ENCODE measurements around the gene NOS3.

DNA sequence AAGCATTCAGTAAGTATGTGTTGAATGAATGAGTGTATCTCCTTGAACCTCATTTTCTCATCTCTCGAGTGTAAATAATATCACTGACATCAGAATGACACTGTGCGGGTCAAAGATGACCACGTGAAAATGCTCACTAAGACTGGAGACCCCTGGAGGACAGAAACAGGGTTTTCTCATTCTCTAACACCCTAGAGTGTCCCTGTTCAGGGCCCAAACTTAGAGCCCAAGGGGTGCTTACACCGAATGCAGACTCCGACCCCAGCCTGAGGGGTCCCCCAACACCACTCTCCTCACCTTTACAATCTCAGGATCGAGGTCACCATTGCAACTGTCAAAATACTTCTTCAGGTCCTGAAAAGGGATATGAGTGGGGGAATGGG, 65.5 kb downstream of the NOS3 start:
- TF ChIP-seq EZH2phosphoT487 (IDR thresholded peaks at IDR 0.05; ENCODE audit: unreplicated experiment) (no peak), ZNF114 (CRISPR knock-in tag; IDR thresholded peaks at IDR 0.05) (no peak), POLR2AphosphoS5 (IDR thresholded peaks at IDR 0.05; ENCODE audit: low read depth) (no peak), EZH2 (IDR thresholded peaks at IDR 0.05; ENCODE audit: low read depth, unreplicated experiment) (no peak), CREB1 (CRISPR knock-in tag; IDR thresholded peaks at IDR 0.05; ENCODE audit: low read depth) (no peak), ETS1 (IDR thresholded peaks at IDR 0.05) (no peak), JUNB (IDR thresholded peaks at IDR 0.05; ENCODE audit: unreplicated experiment) (no peak), ZNF331 (CRISPR knock-in tag; IDR thresholded peaks at IDR 0.05; ENCODE audit: low read depth) (no peak), NANOG (IDR thresholded peaks at IDR 0.05; ENCODE audit: borderline replicate concordance) (no peak), ZNF462 (CRISPR knock-in tag; IDR thresholded peaks at IDR 0.05) (no peak)
- TF ChIP-seq, protein P1, sequence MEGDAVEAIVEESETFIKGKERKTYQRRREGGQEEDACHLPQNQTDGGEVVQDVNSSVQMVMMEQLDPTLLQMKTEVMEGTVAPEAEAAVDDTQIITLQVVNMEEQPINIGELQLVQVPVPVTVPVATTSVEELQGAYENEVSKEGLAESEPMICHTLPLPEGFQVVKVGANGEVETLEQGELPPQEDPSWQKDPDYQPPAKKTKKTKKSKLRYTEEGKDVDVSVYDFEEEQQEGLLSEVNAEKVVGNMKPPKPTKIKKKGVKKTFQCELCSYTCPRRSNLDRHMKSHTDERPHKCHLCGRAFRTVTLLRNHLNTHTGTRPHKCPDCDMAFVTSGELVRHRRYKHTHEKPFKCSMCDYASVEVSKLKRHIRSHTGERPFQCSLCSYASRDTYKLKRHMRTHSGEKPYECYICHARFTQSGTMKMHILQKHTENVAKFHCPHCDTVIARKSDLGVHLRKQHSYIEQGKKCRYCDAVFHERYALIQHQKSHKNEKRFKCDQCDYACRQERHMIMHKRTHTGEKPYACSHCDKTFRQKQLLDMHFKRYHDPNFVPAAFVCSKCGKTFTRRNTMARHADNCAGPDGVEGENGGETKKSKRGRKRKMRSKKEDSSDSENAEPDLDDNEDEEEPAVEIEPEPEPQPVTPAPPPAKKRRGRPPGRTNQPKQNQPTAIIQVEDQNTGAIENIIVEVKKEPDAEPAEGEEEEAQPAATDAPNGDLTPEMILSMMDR (conservative IDR thresholded peaks at IDR 0.05; ENCODE audit: low read depth in 2 of 2) = 0 out of 4 replicates have a peak, but pooled peaks of 1 of the 2 experiments have one; percentile 7
- TF ChIP-seq, protein P2, sequence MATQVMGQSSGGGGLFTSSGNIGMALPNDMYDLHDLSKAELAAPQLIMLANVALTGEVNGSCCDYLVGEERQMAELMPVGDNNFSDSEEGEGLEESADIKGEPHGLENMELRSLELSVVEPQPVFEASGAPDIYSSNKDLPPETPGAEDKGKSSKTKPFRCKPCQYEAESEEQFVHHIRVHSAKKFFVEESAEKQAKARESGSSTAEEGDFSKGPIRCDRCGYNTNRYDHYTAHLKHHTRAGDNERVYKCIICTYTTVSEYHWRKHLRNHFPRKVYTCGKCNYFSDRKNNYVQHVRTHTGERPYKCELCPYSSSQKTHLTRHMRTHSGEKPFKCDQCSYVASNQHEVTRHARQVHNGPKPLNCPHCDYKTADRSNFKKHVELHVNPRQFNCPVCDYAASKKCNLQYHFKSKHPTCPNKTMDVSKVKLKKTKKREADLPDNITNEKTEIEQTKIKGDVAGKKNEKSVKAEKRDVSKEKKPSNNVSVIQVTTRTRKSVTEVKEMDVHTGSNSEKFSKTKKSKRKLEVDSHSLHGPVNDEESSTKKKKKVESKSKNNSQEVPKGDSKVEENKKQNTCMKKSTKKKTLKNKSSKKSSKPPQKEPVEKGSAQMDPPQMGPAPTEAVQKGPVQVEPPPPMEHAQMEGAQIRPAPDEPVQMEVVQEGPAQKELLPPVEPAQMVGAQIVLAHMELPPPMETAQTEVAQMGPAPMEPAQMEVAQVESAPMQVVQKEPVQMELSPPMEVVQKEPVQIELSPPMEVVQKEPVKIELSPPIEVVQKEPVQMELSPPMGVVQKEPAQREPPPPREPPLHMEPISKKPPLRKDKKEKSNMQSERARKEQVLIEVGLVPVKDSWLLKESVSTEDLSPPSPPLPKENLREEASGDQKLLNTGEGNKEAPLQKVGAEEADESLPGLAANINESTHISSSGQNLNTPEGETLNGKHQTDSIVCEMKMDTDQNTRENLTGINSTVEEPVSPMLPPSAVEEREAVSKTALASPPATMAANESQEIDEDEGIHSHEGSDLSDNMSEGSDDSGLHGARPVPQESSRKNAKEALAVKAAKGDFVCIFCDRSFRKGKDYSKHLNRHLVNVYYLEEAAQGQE (IDR thresholded peaks at IDR 0.05; ENCODE audit: unreplicated experiment) = no peak

Data from GM23338 (cell line).